ENCODE data around the gene GNB1. TPM values are rescaled to one million over a fixed set of nuclear protein-coding genes. Genes with fewer than 3 reads are reported as not detected.

The GNB1 gene
- total RNA-seq, 1 experiment from 2014 or later: 400 TPM

- Histone ChIP-seq H3K4ac (ENCODE audit: low read depth, low read length) (no peak overlapping the region), H2BK15ac (ENCODE audit: low read depth, low read length) (no peak overlapping the region), H4K91ac (ENCODE audit: insufficient read length, low read depth, low read length) (no peak overlapping the region), H3K14ac (ENCODE audit: insufficient read depth, low read length) (no peak overlapping the region), H3K27me3 (ENCODE audit: insufficient read depth, low read length) (no peaks in the 10 kb centered on the region), H4K8ac (replicated peaks; ENCODE audit: insufficient read length, low read depth, low read length) (no peak overlapping the region), H2BK12ac (ENCODE audit: insufficient read length, low read depth, low read length) (no peak overlapping the region), H3K79me1 (ENCODE audit: insufficient read depth, low read depth, low read length, poor library complexity, severe bottlenecking) (no peaks in the 10 kb centered on the region), H3T11ph (ENCODE audit: low read length) (no peak overlapping the region), H4K5ac (ENCODE audit: insufficient read length, low read depth, low read length) (no peak overlapping the region), H2BK120ac (ENCODE audit: low read depth, low read length, poor library complexity, severe bottlenecking) (no peak overlapping the region), H2AK5ac (ENCODE audit: insufficient read length, low read length) (no peak overlapping the region), H4K20me1 (ENCODE audit: control insufficient read depth, insufficient read depth, insufficient read length) (no peaks in the 10 kb centered on the region), H2BK5ac (ENCODE audit: insufficient read length, low read length) (no peak overlapping the region), H3K4me1 (ENCODE audit: insufficient read depth, low read length) (no peaks in the 10 kb centered on the region), H3K79me2 (ENCODE audit: insufficient read depth, low read length) (no peaks in the 10 kb centered on the region; the same call in 1 of the 2 replicates), H3K9me3 (ENCODE audit: control insufficient read depth, low read depth, low read length) (no peaks in the 10 kb centered on the region), H3K9ac (ENCODE audit: extremely low read depth, insufficient read length, low read length) (no peak overlapping the region), H2BK20ac (ENCODE audit: low read depth, low read length, poor library complexity, severe bottlenecking) (no peak overlapping the region), H3K4me2 (ENCODE audit: insufficient read depth, insufficient read length, low read length) (no peak overlapping the region), H3K56ac (ENCODE audit: insufficient read length, low read depth, low read length) (no peak overlapping the region), H3K23ac (ENCODE audit: insufficient read length, low read depth, low read length) (no peak overlapping the region), H3K18ac (ENCODE audit: insufficient read length, low read depth, low read length) (no peak overlapping the region), H3K27ac (ENCODE audit: insufficient read length, low read depth, low read length) (no peak overlapping the region), H2AFZ (ENCODE audit: low read length) (no peak overlapping the region), H3K23me2 (ENCODE audit: insufficient read length, low read depth, low read length, poor library complexity, severe bottlenecking) (no peaks in the 10 kb centered on the region)
- H3K36me3 Mint-ChIP-seq (ENCODE audit: insufficient read depth in 1 of 3, low read depth in 3 of 3): peaks cover 17 to 41% (median 40%) of the 10 kb centered on the region in 3 experiments; a peak in 6 of 7 replicates
- H3K27me3 Mint-ChIP-seq (ENCODE audit: low read depth): no peaks in the 10 kb centered on the region
- DNase-seq: no peak
- peak overlapping the region; percentile 9 to 95 (median 68); a peak in 6 of 7 replicates for H3K27ac Mint-ChIP-seq
- TF ChIP-seq, protein P1, sequence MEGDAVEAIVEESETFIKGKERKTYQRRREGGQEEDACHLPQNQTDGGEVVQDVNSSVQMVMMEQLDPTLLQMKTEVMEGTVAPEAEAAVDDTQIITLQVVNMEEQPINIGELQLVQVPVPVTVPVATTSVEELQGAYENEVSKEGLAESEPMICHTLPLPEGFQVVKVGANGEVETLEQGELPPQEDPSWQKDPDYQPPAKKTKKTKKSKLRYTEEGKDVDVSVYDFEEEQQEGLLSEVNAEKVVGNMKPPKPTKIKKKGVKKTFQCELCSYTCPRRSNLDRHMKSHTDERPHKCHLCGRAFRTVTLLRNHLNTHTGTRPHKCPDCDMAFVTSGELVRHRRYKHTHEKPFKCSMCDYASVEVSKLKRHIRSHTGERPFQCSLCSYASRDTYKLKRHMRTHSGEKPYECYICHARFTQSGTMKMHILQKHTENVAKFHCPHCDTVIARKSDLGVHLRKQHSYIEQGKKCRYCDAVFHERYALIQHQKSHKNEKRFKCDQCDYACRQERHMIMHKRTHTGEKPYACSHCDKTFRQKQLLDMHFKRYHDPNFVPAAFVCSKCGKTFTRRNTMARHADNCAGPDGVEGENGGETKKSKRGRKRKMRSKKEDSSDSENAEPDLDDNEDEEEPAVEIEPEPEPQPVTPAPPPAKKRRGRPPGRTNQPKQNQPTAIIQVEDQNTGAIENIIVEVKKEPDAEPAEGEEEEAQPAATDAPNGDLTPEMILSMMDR (conservative IDR thresholded peaks at IDR 0.05): no peak
- WGBS (ENCODE audit: extremely low coverage, insufficient read length, low lambda C conversion rate): no CpG with 5 or more reads among the region's 14 CpGs
- no peaks in the 10 kb centered on the region for H3K9me3 Mint-ChIP-seq
- H3K4me3 Mint-ChIP-seq: no peak overlapping the region
- peaks cover 20 to 21% of the 10 kb centered on the region in 2 experiments for H3K4me1 Mint-ChIP-seq
Observed at GRCh38 chr1:1827089-1827848, 63.6 kb downstream of the GNB1 start.

Measured in H9 (cell line).